ENCODE measurements around the gene ZBTB7C.

The ZBTB7C gene

DNA sequence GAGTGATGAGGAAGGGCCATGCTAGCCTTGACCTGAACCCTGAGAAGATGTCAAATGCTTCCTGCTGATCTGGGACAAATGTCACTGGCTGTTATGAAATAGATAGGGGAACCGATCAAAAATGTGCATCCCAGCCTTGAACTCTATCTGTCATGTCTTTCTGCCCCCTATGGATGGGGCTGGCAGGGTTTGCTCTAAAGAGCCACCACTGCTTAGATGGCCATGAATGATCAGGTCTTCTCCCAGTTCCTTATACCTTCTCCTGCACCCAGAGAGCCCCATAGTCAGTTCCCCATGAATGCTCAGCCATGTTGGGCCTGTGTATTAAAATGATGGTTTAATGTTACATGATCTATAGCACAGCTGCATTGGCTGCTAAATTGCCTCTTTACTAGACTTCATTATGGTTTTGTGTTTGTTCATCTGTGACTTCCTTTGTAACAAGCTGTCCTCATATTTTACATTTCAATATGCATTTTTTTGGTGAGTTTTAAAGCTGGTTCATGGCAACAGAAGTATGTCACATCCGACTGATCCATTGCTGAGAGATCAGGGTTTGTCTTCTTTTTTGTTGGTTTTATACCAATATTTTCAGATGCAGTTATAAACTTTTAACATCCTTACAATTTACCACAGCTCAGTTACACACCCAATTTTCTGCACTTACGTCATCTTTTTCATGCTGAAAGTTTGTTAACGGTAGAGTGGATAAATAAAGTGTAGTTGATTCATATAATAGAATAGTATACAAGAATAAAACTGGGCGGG is 422.4 kb downstream of the ZBTB7C start:
- ChIA-PET POLR2A (no interaction called here), CTCF (interaction anchor here (0.7 to 3.2 kb wide), 5 partner anchors 10 to 214 kb away, joined by 4 to 18 read pairs (median 6); no protein-coding TSS in a partner anchor)
- no peaks in the 10 kb centered on the region for H3K4me1 ChIP-seq (ENCODE audit: control insufficient read depth, insufficient read depth, low read length)
- no peak for TF ChIP-seq ZNF157 (tag by site-specific recombination; IDR thresholded peaks at IDR 0.05)
- no peaks in the 10 kb centered on the region for H3K9me3 ChIP-seq (ENCODE audit: control insufficient read depth, insufficient read depth, low read depth, low read length)
- H3K27ac ChIP-seq (ENCODE audit: extremely low read depth, low read depth, low read length), result no peak overlapping the region
- no peak overlapping the region for H3K4me3 ChIP-seq (ENCODE audit: low read depth, low read length)
- no peaks in the 10 kb centered on the region for H3K36me3 ChIP-seq (ENCODE audit: control insufficient read depth in 2 of 2, insufficient read depth in 1 of 2, low read length in 2 of 2)

- H3K4me1 ChIP-seq (ENCODE audit: control insufficient read depth, insufficient read depth, low read length), result no peaks in the 10 kb centered on the region
- ChIA-PET CTCF (interaction anchor here (0.8 kb wide), 1 partner anchor 12 kb away, joined by 13 read pairs; no protein-coding TSS in a partner anchor), POLR2A (no interaction called here)
- no peak overlapping the region for H3K4me3 ChIP-seq (ENCODE audit: low read depth, low read length)
- no peaks in the 10 kb centered on the region for H3K9me3 ChIP-seq (ENCODE audit: control insufficient read depth, insufficient read depth, low read depth, low read length)
- H3K36me3 ChIP-seq (ENCODE audit: control insufficient read depth in 2 of 2, insufficient read depth in 1 of 2, low read length in 2 of 2), result no peaks in the 10 kb centered on the region
- H3K27ac ChIP-seq (ENCODE audit: extremely low read depth, low read depth, low read length), result no peak overlapping the region
- TF ChIP-seq MZF1 (tag by site-specific recombination; IDR thresholded peaks at IDR 0.05; ENCODE audit: borderline replicate concordance) (no peak), ZNF792 (tag by site-specific recombination; IDR thresholded peaks at IDR 0.05) (no peak), ZFHX2 (tag by site-specific recombination; conservative IDR thresholded peaks at IDR 0.05) (no peak), ZNF350 (tag by site-specific recombination; IDR thresholded peaks at IDR 0.05) (no peak), FEZF1 (tag by site-specific recombination; IDR thresholded peaks at IDR 0.05) (no peak), KLF9 (tag by site-specific recombination; IDR thresholded peaks at IDR 0.05; ENCODE audit: low read depth) (no peak), OSR2 (tag by site-specific recombination; IDR thresholded peaks at IDR 0.05) (no peak), SCRT2 (tag by site-specific recombination; IDR thresholded peaks at IDR 0.05) (no peak), ZNF777 (tag by site-specific recombination; IDR thresholded peaks at IDR 0.05; ENCODE audit: borderline replicate concordance) (no peak), PATZ1 (tag by site-specific recombination; IDR thresholded peaks at IDR 0.05) (no peak), ZNF18 (tag by site-specific recombination; IDR thresholded peaks at IDR 0.05) (no peak)
- TF ChIP-seq, protein P1, sequence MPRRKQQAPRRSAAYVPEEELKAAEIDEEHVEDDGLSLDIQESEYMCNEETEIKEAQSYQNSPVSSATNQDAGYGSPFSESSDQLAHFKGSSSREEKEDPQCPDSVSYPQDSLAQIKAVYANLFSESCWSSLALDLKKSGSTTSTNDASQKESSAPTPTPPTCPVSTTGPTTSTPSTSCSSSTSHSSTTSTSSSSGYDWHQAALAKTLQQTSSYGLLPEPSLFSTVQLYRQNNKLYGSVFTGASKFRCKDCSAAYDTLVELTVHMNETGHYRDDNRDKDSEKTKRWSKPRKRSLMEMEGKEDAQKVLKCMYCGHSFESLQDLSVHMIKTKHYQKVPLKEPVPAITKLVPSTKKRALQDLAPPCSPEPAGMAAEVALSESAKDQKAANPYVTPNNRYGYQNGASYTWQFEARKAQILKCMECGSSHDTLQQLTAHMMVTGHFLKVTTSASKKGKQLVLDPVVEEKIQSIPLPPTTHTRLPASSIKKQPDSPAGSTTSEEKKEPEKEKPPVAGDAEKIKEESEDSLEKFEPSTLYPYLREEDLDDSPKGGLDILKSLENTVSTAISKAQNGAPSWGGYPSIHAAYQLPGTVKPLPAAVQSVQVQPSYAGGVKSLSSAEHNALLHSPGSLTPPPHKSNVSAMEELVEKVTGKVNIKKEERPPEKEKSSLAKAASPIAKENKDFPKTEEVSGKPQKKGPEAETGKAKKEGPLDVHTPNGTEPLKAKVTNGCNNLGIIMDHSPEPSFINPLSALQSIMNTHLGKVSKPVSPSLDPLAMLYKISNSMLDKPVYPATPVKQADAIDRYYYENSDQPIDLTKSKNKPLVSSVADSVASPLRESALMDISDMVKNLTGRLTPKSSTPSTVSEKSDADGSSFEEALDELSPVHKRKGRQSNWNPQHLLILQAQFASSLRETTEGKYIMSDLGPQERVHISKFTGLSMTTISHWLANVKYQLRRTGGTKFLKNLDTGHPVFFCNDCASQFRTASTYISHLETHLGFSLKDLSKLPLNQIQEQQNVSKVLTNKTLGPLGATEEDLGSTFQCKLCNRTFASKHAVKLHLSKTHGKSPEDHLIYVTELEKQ (tag by site-specific recombination; IDR thresholded peaks at IDR 0.05; ENCODE audit: borderline replicate concordance), result no peak
Observed at GRCh38 chr18:47985866-47986265, 423.3 kb downstream of the ZBTB7C start.

- Histone ChIP-seq H3K4me3 (ENCODE audit: low read depth, low read length) (no peak overlapping the region), H3K4me1 (ENCODE audit: control insufficient read depth, insufficient read depth, low read length) (no peaks in the 10 kb centered on the region), H3K36me3 (ENCODE audit: control insufficient read depth in 2 of 2, insufficient read depth in 1 of 2, low read length in 2 of 2) (no peaks in the 10 kb centered on the region), H3K27ac (ENCODE audit: extremely low read depth, low read depth, low read length) (no peak overlapping the region), H3K9me3 (ENCODE audit: control insufficient read depth, insufficient read depth, low read depth, low read length) (no peaks in the 10 kb centered on the region)
- POLR2A ChIA-PET, result no interaction called here
- CTCF ChIA-PET, result interaction anchor here (0.6 to 2.4 kb wide), 2 partner anchors 12 to 457 kb away, joined by 3 to 14 read pairs; no protein-coding TSS in a partner anchor
- TF ChIP-seq ATF2 (tag by site-specific recombination; IDR thresholded peaks at IDR 0.05; ENCODE audit: low read depth) (no peak), TRIM28 (IDR thresholded peaks at IDR 0.05; ENCODE audit: borderline replicate concordance, low read length) (no peak), ZBTB10 (tag by site-specific recombination; IDR thresholded peaks at IDR 0.05) (no peak), ZNF121 (tag by site-specific recombination; IDR thresholded peaks at IDR 0.05) (no peak), SCRT1 (tag by site-specific recombination; IDR thresholded peaks at IDR 0.05; ENCODE audit: borderline replicate concordance) (no peak), ZNF701 (tag by site-specific recombination; IDR thresholded peaks at IDR 0.05) (no peak)
Observed at GRCh38 chr18:47984991-47985390, 424.2 kb downstream of the ZBTB7C start.
